GM18868 (cell line): ENCODE results near the gene OSTC.
"Not testable (repeated sequence)": the region's sequence is repeated elsewhere in the genome, so short reads cannot be mapped to it uniquely, and the experiment has no call there.

ENCODE experiments used
- ATAC-seq: cut with Tn5 transposase; IDR thresholded peaks from one replicate; pipeline ENCODE4 v1.9.1; 2021; ENCODE audit warnings: mild to moderate bottlenecking, moderate library complexity; ENCODE audit not compliant: unreplicated experiment

OSTC gene

DNA sequence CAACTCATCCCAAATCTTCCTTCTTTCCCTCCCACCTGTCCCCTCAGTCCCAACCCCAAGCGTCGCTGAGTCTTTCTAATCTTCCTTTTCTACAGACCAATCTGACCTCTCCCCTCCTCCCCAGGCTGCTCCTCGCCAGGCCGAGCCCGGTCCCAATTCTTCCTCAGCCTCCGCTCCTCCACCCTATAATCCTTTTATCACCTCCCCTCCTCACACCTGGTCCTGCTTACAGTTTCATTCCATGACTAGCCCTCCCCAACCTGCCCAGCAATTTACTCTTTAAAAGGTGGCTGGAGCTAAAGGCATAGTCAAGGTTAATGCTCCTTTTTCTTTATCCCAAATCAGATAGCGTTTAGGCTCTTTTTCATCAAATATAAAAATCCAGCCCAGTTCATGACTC is 60.2 kb downstream of the OSTC start:
- not testable (repeated sequence) for ATAC-seq

DNA sequence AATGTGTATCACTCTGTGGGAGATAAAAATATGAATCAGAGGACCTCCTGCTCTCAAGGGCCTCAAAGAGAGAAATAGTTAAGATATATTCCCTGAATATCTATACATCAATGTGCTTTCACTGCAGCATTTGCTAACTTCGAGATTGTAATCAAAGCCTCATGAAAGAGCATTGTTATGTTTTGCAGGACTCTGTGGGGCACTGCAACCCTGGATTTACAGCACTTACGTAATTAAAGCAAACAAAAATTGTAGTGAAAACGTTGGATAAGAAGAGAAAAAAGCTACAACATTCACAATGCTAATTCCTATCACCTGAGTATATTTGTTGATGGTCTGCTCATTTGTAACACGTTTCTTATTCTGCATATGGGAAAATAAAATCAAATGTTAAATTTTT is 64.5 kb downstream of the OSTC start:
- no peak for ATAC-seq

DNA sequence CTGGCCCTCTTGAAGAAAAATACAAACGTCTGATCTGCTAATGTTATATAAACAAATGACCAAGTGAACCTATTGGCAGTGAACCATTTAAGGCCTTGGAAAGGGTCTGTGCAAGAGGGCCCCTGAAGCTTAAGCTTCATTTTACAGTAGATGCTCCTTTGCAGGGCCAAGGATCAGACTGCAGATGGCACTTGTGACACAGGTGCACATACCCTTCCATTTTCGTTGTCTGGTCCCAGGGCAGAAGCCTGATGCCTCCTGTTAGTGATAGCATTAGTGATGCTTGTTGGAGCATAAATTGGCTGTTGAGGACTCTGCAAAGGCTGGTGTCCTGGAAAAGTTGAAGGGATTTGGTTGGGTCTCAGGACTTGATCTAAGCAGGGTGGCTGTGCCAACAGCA is 65.9 kb downstream of the OSTC start:
- no peak for ATAC-seq

DNA sequence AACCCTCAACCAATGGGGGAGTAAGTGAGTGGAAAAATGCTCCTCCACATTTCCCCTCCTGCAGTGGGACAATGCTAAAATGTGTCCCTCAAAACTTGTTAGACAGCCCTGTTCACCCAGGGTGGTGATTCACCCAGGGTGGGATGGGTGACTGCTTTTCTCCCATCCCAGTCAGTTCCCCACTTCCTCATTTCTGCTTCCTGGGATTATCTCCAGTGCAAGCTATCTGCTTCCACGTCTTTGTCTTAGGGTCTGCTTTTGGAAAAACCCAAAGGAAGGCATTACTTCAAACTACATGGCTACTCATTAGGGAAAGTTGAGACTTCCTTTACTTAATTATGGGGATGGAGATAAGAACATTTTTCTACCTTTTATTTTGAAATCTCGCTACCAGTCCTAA is 67.0 kb downstream of the OSTC start:
- no peak for ATAC-seq
